Measurements from ENCODE around the gene SPIN1. TPM values are rescaled to one million over a fixed set of nuclear protein-coding genes. Genes with fewer than 3 reads are reported as not detected.

SPIN1 gene
- total and polyA plus RNA-seq, 2 experiments from 2014 or later, result 59.8 to 119 TPM

DNA sequence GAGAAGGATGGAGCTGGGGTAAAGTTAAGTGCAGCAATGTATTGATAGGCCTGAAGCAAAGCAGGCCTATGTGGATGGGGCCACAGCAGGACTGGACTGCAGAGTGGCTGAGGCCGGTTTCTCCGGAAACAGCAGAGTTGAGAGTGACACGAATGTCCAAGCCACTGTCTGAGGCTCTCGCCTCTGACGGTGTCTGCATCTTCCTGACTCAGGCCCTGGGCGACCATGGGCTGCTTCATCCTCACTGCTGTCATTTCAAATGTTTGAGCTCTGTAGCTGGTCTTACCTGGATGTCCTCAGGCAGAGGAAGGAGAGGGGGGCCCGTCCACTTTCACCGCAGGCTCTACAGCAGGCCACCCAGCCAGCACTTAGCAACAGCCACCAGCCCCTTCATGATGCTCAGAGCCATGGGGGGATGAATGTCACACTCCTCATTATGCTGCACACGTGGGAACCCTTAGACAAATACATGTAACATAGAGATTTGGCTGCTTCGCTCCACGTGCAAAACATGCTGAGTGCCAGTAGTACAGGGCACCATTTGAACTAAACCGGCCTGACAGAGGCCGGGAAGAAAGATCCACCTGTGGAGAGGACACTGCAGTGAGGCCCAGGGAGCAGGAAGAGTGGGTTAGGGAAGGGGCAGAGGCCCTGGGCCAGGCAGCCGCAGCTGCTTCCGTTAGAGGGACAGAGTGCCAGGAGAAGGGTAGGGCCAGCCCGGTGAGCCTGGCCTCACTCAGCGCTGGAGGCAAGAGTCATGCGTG is 115.0 kb downstream of the SPIN1 start:
- no peaks in the 10 kb centered on the region for H3K9me2 ChIP-seq (replicated peaks; ENCODE audit: insufficient read depth)
- H2AFZ ChIP-seq, result peak overlapping the region; percentile 10
- H3K4me2 ChIP-seq, result no peak overlapping the region
- no peak overlapping the region for H3K27ac ChIP-seq
- no peaks in the 10 kb centered on the region for H3K9me3 ChIP-seq (ENCODE audit: low read depth)
- no peaks in the 10 kb centered on the region for H3K27me3 ChIP-seq
- 80% methylated on average over 18 of the region's 18 CpGs for WGBS (ENCODE audit: low lambda C conversion rate, missing lambda C conversion rate)
- TF ChIP-seq, protein P1, sequence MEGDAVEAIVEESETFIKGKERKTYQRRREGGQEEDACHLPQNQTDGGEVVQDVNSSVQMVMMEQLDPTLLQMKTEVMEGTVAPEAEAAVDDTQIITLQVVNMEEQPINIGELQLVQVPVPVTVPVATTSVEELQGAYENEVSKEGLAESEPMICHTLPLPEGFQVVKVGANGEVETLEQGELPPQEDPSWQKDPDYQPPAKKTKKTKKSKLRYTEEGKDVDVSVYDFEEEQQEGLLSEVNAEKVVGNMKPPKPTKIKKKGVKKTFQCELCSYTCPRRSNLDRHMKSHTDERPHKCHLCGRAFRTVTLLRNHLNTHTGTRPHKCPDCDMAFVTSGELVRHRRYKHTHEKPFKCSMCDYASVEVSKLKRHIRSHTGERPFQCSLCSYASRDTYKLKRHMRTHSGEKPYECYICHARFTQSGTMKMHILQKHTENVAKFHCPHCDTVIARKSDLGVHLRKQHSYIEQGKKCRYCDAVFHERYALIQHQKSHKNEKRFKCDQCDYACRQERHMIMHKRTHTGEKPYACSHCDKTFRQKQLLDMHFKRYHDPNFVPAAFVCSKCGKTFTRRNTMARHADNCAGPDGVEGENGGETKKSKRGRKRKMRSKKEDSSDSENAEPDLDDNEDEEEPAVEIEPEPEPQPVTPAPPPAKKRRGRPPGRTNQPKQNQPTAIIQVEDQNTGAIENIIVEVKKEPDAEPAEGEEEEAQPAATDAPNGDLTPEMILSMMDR (IDR thresholded peaks at IDR 0.05; ENCODE audit: poor library complexity), result no peak
- TF ChIP-seq EZH2phosphoT487 (IDR thresholded peaks at IDR 0.05; ENCODE audit: low read depth, severe bottlenecking, unreplicated experiment) (no peak), EZH2 (IDR thresholded peaks at IDR 0.05; ENCODE audit: borderline replicate concordance) (no peak)
- no peaks in the 10 kb centered on the region for H3K79me2 ChIP-seq
- H3K4me1 ChIP-seq (ENCODE audit: insufficient read depth), result peaks cover 6% of the 10 kb centered on the region
- no peaks in the 10 kb centered on the region for H4K20me1 ChIP-seq (ENCODE audit: insufficient read depth, poor library complexity, severe bottlenecking)
- H3K4me3 ChIP-seq, result no peak overlapping the region
- no peaks in the 10 kb centered on the region for H3K36me3 ChIP-seq (replicated peaks; ENCODE audit: insufficient read depth, low read depth)
- DNase-seq (ENCODE audit: low spot score), result no peak

DNA sequence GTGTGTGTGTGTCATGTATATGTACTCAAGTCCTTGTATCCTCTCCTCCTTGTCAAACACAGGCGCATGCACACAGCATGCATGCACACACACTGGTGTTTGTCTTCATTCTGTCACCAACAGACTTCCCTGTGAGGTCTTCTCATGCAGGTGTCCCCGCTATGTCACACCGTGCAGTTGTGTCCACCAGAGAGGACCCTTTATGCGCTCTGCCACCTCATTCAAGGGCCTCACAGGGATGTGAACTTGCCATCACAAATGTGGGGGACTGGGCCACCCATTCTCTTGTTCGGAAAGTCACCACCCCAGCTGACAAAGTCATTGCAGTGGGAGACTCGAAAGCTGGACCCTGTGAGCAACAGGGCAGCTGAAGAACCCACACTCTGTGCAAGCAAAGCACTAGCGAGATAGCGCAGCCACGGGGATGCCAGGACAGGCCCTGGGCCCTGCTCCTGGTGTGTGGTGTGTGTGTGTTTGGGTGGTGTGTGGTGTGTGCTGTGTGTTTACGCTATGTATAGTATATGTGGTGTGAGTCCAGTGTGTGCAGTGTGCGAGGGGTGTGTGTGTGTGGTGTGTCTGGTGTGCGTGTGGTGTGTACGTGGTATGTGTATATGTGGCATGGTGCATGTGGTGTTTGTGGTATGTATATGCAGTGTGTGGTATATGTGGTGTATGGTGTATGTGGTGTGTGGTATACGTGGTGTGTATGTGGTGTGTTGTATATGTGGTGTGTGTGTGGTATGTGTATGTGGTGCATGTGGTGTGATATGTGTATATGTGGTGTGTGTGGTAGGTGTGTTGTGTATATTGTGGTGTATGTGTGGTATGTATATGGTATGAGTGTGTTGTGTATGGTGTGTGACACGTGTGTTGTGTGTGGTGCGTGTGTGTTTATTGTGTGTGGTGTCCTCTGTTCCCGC is 115.9 kb downstream of the SPIN1 start:
- Histone ChIP-seq H3K27me3 (no peaks in the 10 kb centered on the region), H3K36me3 (replicated peaks; ENCODE audit: insufficient read depth, low read depth) (no peaks in the 10 kb centered on the region), H3K79me2 (no peaks in the 10 kb centered on the region), H3K4me1 (ENCODE audit: insufficient read depth) (peaks cover 6% of the 10 kb centered on the region), H3K9me3 (ENCODE audit: low read depth) (no peaks in the 10 kb centered on the region), H3K4me2 (no peak overlapping the region), H4K20me1 (ENCODE audit: insufficient read depth, poor library complexity, severe bottlenecking) (no peaks in the 10 kb centered on the region), H3K27ac (no peak overlapping the region), H2AFZ (no peak overlapping the region), H3K4me3 (no peak overlapping the region), H3K9me2 (replicated peaks; ENCODE audit: insufficient read depth) (no peaks in the 10 kb centered on the region)
- 98% methylated on average over 17 of the region's 17 CpGs for WGBS (ENCODE audit: low lambda C conversion rate, missing lambda C conversion rate)
- TF ChIP-seq EZH2 (IDR thresholded peaks at IDR 0.05; ENCODE audit: borderline replicate concordance), result no peak
- no peak for TF ChIP-seq EZH2phosphoT487 (IDR thresholded peaks at IDR 0.05; ENCODE audit: low read depth, severe bottlenecking, unreplicated experiment)
- TF ChIP-seq, protein P1 (IDR thresholded peaks at IDR 0.05; ENCODE audit: poor library complexity), result no peak
- no peak for DNase-seq (ENCODE audit: low spot score)

DNA sequence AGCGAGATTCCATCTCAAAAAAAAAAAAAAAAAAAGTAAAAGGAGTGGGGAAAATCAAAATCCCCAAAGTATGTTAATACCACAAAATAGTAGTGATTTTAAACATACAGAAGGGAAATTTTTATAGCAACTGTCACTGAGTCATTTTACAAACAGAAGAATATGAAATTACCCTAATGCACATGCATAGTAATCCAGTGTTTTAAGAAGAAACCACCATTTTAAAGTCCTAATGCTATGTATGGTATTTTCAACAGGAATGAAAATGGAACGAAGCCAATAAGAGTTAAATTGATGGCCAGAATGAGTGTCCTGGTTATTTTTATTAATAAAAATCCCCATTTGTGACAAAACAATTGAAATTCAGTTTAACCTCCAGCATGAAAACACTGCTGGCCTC is 120.1 kb downstream of the SPIN1 start:
- Histone ChIP-seq H3K9me3 (ENCODE audit: low read depth) (no peaks in the 10 kb centered on the region), H3K4me1 (ENCODE audit: insufficient read depth) (peaks cover under 1% of the 10 kb centered on the region), H3K79me2 (no peaks in the 10 kb centered on the region), H3K27me3 (no peaks in the 10 kb centered on the region), H3K4me3 (no peak overlapping the region), H3K27ac (no peak overlapping the region), H4K20me1 (ENCODE audit: insufficient read depth, poor library complexity, severe bottlenecking) (no peaks in the 10 kb centered on the region), H2AFZ (no peak overlapping the region), H3K9me2 (replicated peaks; ENCODE audit: insufficient read depth) (no peaks in the 10 kb centered on the region), H3K4me2 (no peak overlapping the region), H3K36me3 (replicated peaks; ENCODE audit: insufficient read depth, low read depth) (no peaks in the 10 kb centered on the region)
- TF ChIP-seq, protein P1 (IDR thresholded peaks at IDR 0.05; ENCODE audit: poor library complexity), result no peak
- TF ChIP-seq EZH2phosphoT487 (IDR thresholded peaks at IDR 0.05; ENCODE audit: low read depth, severe bottlenecking, unreplicated experiment), result no peak
- TF ChIP-seq EZH2 (IDR thresholded peaks at IDR 0.05; ENCODE audit: borderline replicate concordance), result no peak
- 98% methylated on average over 2 of the region's 2 CpGs for WGBS (ENCODE audit: low lambda C conversion rate, missing lambda C conversion rate)
- no peak for DNase-seq (ENCODE audit: low spot score)

All from hepatocyte (in vitro differentiated cells).